ENCODE measurements around the gene SFXN4. TPM values are rescaled to one million over a fixed set of nuclear protein-coding genes. Genes with fewer than 3 reads are reported as not detected.
A peak's percentile ranks its signal among the peaks of the same experiment; 100 is the strongest.

Gene SFXN4
- total RNA-seq, 1 donor, result 13.0 TPM

DNA sequence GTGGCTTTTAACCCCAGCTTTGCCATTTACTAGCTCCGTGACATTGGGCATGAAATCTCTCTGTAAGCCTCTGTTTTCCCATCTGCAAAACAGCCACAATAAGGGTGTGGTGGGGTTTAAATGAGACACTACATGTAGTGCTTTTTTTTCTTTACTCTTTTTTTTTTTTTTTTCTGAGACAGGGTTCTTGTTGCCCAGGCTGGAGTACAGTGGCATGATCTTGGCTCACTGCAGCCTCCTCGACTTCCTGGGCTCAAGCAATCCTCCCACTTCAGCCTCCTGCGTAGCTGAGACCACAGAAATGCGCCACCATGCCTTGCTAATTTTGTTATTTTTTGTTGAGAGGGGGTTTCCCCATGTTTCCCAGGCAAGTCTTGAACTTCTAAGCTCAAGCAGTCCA, 69.9 kb downstream of the SFXN4 start:
- no peaks in the 10 kb centered on the region for H3K27me3 ChIP-seq (ENCODE audit: insufficient read depth, low read length)
- peaks cover 8% of the 10 kb centered on the region for H3K4me1 ChIP-seq (ENCODE audit: insufficient read depth, low read length)
- DNase-seq (ENCODE audit: insufficient read length, low spot score, missing footprints), result no peak
- no peak overlapping the region for H2AFZ ChIP-seq (ENCODE audit: low read length)
- H3K27ac ChIP-seq (ENCODE audit: low read depth, low read length), result no peak overlapping the region
- H3K79me2 ChIP-seq (ENCODE audit: insufficient read depth, low read length), result no peaks in the 10 kb centered on the region
- H3K4me3 ChIP-seq (ENCODE audit: insufficient read depth, low read length), result no peak overlapping the region
- no peaks in the 10 kb centered on the region for H3K9me3 ChIP-seq (ENCODE audit: low read depth, low read length)
- H3K4me2 ChIP-seq (ENCODE audit: insufficient read depth, low read length), result no peak overlapping the region
- H4K20me1 ChIP-seq (ENCODE audit: insufficient read depth, low read length), result no peaks in the 10 kb centered on the region
- TF ChIP-seq, protein P1, sequence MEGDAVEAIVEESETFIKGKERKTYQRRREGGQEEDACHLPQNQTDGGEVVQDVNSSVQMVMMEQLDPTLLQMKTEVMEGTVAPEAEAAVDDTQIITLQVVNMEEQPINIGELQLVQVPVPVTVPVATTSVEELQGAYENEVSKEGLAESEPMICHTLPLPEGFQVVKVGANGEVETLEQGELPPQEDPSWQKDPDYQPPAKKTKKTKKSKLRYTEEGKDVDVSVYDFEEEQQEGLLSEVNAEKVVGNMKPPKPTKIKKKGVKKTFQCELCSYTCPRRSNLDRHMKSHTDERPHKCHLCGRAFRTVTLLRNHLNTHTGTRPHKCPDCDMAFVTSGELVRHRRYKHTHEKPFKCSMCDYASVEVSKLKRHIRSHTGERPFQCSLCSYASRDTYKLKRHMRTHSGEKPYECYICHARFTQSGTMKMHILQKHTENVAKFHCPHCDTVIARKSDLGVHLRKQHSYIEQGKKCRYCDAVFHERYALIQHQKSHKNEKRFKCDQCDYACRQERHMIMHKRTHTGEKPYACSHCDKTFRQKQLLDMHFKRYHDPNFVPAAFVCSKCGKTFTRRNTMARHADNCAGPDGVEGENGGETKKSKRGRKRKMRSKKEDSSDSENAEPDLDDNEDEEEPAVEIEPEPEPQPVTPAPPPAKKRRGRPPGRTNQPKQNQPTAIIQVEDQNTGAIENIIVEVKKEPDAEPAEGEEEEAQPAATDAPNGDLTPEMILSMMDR (IDR thresholded peaks at IDR 0.05; ENCODE audit: extremely low read depth, low read depth, low read length), result no peak
- no peaks in the 10 kb centered on the region for H3K36me3 ChIP-seq (ENCODE audit: insufficient read depth, low read length)

DNA sequence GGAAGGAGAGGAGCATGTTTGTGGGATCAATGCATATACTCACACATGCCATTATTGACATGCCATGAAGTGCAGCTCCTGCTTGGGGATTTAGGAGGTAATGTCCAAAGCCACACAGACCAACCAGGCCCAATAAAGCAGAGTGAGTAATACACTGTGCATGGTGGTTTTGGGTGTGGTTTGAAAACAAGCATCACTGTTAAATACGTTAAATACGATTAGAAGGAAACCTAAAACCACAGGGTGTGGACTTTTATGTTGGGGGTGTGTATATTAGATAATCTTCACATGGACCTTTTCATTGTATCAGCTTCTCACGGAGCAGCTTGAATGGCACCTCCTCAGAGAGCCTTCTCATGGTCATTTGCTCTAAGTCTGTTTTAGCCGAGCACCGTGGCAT, 74.5 kb downstream of the SFXN4 start:
- H3K4me3 ChIP-seq (ENCODE audit: insufficient read depth, low read length), result no peak overlapping the region
- TF ChIP-seq, protein P1 (IDR thresholded peaks at IDR 0.05; ENCODE audit: extremely low read depth, low read depth, low read length), result no peak
- no peaks in the 10 kb centered on the region for H3K36me3 ChIP-seq (ENCODE audit: insufficient read depth, low read length)
- peak overlapping the region; percentile 10 for H3K27ac ChIP-seq (ENCODE audit: low read depth, low read length)
- no peak for DNase-seq (ENCODE audit: insufficient read length, low spot score, missing footprints)
- H4K20me1 ChIP-seq (ENCODE audit: insufficient read depth, low read length), result no peaks in the 10 kb centered on the region
- H2AFZ ChIP-seq (ENCODE audit: low read length), result no peak overlapping the region
- no peaks in the 10 kb centered on the region for H3K9me3 ChIP-seq (ENCODE audit: low read depth, low read length)
- no peaks in the 10 kb centered on the region for H3K79me2 ChIP-seq (ENCODE audit: insufficient read depth, low read length)
- H3K4me1 ChIP-seq (ENCODE audit: insufficient read depth, low read length), result peaks cover 9% of the 10 kb centered on the region
- no peaks in the 10 kb centered on the region for H3K27me3 ChIP-seq (ENCODE audit: insufficient read depth, low read length)
- no peak overlapping the region for H3K4me2 ChIP-seq (ENCODE audit: insufficient read depth, low read length)

Small RNA genes within 50 kb of the gene (small RNA-seq; reads per million reads assigned to genes)
- gene AL355598.1 (not detected), gene RN7SL749P (not detected)

Other genes with a start within 250 kb of the SFXN4 start
- 1.1 and 1.2 TPM in 2 replicates for gene NANOS1, start 136.0 kb downstream of the SFXN4 start, total RNA-seq
- gene EIF3A, start 84.9 kb downstream of the SFXN4 start, total RNA-seq, result 135 and 151 TPM in 2 replicates
- 102 and 111 TPM in 2 replicates for gene DENND10, start 61.6 kb downstream of the SFXN4 start, total RNA-seq
- 119 and 128 TPM in 2 replicates for gene PRDX3, start 13.1 kb upstream of the SFXN4 start, total RNA-seq
- gene GRK5, start 41.9 kb upstream of the SFXN4 start, total RNA-seq, result 1.5 and 1.8 TPM in 2 replicates

Measured in osteoblast (primary cell).